SH-SY5Y (cell line): ENCODE results near the gene OLFM1.

ENCODE experiments used
- GATA2 ChIP-seq: IDR thresholded peaks from 2 replicates; pipeline ENCODE4 v1.6.1; 2011; ENCODE audit warnings: mild to moderate bottlenecking, low read depth, low read length
- GATA3 ChIP-seq: IDR thresholded peaks from 2 replicates; pipeline ENCODE4 v1.6.1; 2011; ENCODE audit warnings: low read depth, mild to moderate bottlenecking, low read length, moderate library complexity

The OLFM1 gene

DNA sequence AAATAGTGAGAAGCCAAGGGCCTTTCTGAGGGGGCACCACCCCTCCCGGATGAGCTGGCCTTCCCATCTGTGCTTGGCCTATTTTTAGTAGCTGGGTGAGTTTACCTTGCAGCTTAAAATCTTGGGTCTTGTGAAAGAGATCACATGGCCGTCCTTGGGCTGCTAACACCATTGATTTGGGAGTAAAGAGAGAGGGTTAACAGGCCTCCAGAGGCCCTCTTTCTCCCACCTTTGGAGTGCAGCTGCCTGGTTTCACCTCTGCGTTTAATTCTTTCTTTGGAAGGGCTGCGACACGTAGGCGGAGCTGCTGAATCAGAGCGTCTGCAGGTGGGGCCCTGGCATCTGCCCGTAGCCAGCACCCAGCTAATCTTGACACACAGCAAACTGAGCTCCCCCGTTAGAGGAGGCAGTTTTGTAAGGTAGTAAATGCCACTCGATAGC is 12.8 kb downstream of the OLFM1 start:
- no peak for TF ChIP-seq GATA3
- TF ChIP-seq GATA2, result no peak

DNA sequence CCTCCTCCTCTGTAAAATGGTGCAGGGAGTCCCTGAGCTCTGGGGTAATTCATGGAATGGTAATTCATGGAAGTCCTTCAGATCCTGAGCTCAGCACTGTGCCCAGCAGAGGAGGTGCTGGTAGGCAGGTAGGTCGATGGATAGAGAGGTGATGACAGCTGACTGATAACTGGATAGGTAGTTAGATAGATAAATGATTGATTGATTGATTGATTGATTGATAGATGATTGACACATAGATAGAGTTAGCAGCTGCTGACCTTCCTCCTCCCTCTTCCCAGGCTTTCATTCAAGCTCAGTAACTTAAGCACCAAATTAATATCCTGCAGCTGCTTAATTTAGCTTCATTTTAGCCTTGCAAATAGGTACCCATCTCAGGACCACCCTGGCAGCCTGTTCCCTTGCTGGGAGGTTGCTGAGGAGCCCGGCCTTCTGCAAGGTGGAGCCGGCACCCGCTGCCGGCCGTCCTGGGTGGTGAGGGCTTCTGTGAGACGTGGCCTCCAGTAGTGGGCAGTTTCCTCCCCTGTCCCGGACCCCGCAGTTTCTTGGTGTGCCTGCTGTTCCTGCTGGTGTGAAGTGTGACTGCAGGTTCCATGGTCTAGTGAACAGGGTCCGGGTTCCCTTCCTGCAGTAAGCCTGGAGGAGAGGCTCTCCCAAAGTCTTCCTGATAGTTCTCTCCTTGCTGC is 13.4 kb downstream of the OLFM1 start:
- TF ChIP-seq GATA3 (no peak), GATA2 (no peak)

DNA sequence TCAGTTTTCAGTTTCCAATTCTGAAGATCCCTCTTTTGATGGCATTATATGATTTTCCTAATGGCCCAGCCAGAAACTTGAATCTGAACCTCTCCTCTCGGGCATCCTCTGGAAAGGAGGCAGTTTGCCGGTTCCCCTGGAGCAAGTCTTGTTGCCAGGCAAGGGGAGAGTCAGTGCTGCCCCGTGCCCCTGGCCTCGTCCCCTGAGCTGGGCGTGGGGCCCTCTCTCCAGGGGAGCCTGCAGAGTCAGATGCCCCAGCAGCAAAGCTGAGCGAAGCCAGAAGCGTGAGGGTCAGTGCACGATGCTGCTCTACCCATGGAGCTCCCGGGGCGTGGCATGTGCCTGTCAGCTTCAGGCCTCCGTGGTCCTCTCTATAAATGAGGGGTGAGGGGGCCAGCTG is 14.0 kb downstream of the OLFM1 start:
- TF ChIP-seq GATA2 (no peak), GATA3 (no peak)

DNA sequence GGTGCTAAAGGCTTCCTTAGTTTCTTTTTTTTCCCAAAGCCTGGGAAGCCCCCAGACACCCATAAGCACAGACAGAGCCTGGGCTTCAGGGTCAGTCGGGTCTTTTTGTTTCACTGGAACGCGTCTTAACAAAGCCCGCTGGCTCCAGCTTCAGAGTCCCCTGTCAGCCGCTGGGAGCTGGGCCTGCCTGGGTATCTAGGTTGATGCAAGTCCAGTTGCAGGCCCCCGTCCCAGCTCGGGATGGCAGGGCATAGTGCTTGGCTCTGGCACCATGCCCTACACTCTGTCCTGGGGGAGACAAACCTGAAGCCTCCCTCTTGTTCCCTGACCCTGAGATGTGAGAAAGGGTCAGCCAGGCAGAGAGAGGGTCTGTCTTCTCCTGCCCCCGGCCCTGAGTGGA is 14.5 kb downstream of the OLFM1 start:
- no peak for TF ChIP-seq GATA2
- TF ChIP-seq GATA3, result no peak

DNA sequence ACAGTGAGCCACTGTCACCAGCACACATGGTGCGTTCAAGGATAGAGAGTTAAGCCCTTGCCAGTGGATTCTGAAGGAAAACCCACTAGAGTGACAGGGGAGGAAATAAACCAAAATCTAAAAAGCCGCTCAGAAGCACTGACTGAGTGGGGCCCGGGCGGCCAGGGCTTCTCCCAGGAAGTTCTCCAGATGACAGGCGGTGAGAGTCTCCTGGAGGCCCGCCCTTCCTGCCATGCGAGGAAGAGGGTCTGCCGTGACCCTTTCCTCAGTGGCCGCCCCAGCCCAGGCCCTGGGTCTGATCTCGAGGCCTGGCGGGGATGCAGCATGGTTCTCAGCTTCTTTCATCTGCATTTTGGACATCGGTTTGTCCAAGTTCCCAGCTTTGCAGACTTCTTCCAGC is 14.9 kb downstream of the OLFM1 start:
- no peak for TF ChIP-seq GATA3
- no peak for TF ChIP-seq GATA2

DNA sequence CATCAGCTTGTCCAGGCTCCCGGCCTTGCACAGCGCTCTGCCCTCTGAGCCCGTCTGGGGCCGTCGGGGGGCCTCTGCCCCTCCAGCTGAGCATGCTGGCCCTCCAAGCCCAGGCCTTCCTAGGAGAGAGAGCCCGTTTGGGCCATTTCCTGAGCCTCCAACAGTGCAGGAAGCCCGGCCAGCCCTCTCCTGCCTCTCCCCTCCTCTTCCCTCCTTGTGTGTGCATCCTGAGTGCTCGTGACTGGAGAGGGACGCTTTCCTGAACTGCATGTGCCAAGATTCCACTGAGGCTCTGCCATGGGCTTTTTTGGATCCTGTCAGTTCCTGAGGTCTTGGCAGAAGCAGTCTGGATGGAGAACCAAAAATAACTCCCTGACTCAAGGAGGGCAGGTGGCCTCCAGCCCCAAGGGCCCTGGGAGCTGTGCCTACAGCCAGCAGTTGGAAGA is 15.6 kb downstream of the OLFM1 start:
- TF ChIP-seq GATA2 (no peak), GATA3 (no peak)

DNA sequence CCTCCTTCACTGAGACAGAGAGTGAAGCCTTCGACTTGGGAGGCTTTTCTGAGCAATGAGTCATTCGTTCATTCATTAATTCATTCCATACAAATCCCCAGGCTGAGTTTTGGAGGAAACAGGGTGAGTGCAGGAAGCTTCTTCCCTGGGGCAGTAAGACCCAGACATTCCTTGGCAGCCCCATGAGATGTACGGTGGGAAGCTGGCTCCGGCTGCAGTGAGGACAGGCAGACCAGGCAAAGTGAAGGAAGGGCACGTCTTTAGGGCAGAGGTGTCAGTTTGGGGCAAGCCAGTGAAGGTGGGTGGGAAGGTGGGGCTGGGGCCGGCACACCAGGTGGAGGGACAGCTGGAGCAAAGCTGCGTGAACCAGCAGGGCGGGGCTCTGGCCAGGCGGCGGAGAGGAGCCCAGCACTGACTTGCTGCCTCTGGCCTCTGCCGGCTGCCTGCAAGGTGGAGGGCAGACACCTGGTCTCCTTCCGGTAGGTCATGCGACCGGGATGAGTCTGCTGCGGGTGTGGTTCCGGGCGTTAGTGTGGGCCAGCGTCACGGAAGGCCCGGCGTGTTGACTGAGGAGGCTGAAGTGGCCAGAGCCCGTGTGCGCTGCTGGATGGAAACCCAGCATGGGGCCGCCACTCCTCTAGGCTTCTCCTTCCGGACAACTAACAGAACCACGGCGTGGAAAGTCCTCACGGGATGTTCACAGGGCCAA is 16.6 kb downstream of the OLFM1 start:
- TF ChIP-seq GATA2 (no peak), GATA3 (no peak)

DNA sequence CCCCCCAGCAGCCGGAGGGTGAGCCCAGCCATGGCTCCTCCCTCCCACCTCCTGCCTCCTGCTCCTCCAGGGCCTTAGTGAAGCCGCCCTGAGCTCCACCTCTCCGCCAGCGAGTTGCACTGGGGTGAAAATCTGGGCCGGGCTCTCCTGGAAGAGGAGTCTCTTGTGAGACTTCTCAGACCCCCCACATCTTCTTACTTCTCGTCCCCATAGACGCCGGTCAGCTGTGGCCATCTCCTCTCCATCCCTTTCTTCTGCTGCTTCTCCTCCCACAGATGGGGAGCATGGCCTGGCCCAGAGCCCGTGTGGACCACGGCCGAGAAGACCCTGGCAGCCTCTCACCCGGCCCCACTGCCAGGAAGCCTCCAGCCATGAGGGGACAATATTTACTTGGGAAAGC is 17.3 kb downstream of the OLFM1 start:
- no peak for TF ChIP-seq GATA2

DNA sequence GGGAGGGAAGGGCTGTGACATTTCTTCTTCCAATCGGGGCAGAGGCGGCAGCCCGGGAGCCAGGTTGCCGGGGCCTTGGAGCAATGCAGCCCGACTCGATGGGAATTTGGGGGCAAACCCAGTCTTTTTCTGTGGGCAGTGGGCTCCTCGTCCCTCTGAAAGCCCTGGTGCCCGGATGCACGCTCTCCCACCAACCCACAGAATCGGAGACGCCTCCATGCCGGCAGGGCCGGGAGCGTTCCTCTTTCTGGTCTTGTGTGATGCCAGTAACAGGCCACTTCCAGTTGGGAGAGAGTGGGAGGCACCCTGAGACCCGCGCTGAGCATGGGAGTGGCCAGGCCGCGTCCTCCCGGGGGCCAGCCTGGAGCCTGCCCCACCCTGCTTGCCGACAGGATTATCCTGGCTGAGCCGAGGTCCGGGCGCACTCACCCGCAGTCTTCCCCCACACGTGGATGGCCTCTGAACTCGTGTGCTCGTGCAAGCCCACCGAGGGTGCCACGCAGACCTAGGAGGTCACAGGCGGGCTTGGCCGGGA is 17.8 kb downstream of the OLFM1 start:
- TF ChIP-seq GATA3 (no peak), GATA2 (no peak)

DNA sequence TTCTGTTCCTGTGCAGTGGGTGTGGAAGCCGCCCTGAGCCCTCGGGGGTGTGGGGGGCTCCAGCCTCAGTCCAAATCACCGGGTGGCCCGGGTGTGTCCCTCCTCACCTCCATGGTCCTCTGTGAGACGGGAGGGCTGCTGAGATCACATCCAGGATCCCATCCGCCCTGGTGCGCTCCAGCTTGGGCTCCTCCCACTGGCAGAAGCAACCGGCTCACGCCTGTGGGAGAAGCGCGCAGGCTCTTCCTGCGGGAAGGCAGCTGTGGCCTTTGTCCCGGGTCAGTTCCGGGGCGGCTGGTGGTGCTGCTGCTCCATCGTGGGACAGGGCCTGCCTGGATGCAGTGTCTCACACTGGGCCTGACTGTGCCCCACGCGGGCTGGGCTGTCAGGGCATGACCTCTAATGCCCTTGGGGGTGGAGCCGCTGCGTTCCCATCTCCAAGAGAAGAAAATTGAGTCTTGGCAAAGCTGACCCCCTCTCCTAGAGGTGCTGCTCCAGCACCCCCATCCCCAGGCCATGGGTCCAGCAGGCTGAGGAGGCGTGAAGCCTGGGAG is 18.5 kb downstream of the OLFM1 start:
- TF ChIP-seq GATA3 (no peak), GATA2 (no peak)

DNA sequence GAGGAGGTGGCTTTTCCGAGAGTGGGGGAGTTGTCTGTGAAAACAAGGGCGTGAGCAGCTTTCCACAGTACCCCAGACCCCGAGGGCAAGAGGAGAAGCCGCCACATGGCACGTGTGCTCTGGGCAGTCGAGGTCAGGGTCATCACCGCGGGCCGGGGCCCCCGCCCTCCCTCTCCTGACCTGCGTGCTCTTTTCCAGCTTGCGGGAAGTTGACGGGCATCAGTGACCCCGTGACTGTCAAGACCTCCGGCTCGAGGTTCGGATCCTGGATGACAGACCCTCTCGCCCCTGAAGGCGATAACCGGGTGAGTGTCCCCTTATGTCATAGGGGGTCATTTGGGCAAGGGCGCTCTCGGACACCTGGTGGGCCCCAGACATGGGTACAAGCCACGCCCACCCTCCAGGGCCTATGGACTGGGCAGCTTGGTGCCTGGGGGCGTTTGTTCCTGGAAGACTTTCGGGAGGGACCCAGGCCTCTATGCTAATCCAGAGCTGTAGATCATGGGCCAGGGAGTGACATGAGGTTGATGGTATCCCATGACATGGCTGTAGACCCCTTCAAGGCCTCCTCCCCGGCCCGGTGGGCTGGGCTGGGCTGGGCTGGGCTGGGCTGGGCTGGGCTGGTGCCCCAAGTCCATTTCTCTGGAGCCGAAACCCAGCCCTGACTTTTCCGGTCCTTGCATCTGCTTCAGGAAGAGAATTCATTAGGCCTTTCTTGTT is 19.2 kb downstream of the OLFM1 start:
- no peak for TF ChIP-seq GATA3
- TF ChIP-seq GATA2, result no peak

DNA sequence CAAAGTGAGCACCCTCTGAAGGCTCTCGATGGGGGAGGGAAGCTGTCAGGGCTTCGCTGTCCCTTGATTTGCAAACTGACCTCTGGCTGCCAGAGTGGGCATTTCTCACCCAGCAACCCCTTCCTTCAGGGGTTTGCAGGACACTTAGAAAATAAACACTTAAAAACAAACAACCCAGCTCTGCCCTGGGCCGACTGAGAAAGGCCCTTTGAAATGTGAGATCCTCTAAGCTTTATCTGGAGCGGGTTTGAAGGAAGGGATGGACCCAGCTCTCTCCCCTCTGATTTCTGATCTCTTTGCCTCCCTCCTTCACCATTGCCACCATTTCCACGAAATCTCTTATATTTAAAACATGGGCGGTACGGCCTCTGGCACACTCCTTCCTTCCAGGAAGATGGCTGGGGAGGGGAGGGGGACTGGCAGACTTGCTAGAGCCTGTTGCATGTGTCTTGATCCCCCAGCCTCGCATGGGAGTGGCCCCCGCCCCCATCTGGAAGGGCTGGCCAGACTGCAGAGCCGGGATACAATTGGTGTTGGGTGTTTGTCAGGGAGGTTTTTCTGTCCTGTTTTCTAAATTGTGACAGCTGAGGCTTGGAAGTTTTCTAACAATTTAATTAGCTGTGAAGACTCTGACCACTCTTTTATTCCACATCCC is 20.2 kb downstream of the OLFM1 start:
- TF ChIP-seq GATA2 (no peak), GATA3 (no peak)

DNA sequence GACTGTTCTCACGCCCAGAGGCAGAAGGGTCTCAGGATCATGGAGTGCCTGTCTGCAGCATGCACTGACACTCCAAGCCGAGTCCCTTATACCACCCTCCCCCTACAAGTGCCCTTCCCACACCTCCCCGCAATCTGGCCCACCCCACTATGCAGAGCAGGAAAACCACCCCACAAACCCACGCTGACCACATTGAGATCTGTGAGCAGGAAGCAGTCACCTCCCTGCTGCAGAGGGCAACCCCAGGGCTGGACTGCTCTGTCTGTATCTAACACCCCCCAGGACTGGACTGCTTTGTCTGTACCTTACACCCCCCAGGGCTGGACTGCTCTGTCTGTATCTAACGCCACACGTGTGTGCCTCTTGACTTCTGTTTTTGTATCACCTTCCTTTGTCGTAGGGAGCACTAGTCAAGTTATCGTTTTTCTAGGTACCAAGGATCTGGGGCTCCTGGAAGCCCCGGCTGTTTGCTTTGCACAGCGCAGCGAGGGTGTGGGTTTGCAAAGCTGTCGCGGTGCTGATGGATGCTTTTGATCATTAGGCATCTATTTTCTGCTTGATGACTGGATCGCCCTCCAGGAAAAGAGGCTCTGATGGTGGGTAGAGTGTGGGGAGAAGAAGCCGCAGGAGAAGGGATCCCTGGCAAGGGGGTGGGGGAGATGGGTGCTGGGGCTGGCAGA is 21.5 kb downstream of the OLFM1 start:
- TF ChIP-seq GATA3 (no peak), GATA2 (no peak)

DNA sequence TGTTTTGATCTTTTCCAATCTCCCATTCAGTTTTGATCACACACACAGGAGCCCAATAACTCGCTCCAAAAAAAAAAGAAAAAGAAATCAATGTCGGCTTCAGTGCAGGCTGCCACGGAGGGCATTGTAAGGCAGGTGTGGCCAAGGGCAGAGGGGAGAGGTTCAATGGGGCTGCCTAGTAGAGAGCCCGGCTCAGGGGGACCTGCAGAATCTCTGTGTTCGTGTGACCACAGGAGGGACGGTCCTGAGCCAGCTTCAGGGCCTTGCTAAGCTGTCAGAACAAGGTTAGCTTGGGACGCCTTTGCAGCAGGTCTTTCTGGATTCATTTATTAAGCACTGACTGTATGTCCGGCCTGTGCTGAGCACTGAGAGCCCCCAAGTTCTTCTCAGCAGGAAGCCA is 22.2 kb downstream of the OLFM1 start:
- no peak for TF ChIP-seq GATA2
- TF ChIP-seq GATA3, result no peak
